Parathyroid adenoma (tissue), 2 donors: ENCODE results near the gene PLCE1.

Experiments
- H2AFZ ChIP-seq: fragments of 300-600 bp; sonication (generic); one replicate; pipeline ENCODE4 v1.7.0; 2017; ENCODE audit warnings: antibody characterized with exemption, mild to moderate bottlenecking
- H3K27ac ChIP-seq: fragments of 300-600 bp; sonication (generic); one replicate; pipeline ENCODE4 v1.7.0; 2017
- H3K27me3 ChIP-seq: fragments of 300-600 bp; sonication (generic); one replicate; pipeline ENCODE4 v1.7.0; 2017; ENCODE audit warnings: low read length; ENCODE audit not compliant: control insufficient read depth, insufficient read depth
- H3K36me3 ChIP-seq: fragments of 300-600 bp; sonication (generic); one replicate; pipeline ENCODE4 v1.7.0; 2017; ENCODE audit warnings: low read length; ENCODE audit not compliant: control insufficient read depth, insufficient read depth
- H3K4me1 ChIP-seq: fragments of 300-600 bp; sonication (generic); one replicate; pipeline ENCODE4 v1.7.0; 2017; ENCODE audit warnings: control low read depth
- H3K4me2 ChIP-seq: fragments of 300-600 bp; sonication (generic); one replicate; pipeline ENCODE4 v1.7.0; 2017; ENCODE audit warnings: low read length
- H3K4me3 ChIP-seq: fragments of 300-600 bp; sonication (generic); one replicate; pipeline ENCODE4 v1.7.0; 2017; ENCODE audit warnings: low read depth, low read length
- H3K79me2 ChIP-seq: fragments of 300-600 bp; sonication (generic); one replicate; pipeline ENCODE4 v1.7.0; 2017; ENCODE audit warnings: control low read depth
- H3K9ac ChIP-seq: fragments of 300-600 bp; sonication (generic); one replicate; pipeline ENCODE4 v1.7.0; 2017; ENCODE audit warnings: mild to moderate bottlenecking
- H3K9me3 ChIP-seq: fragments of 300-600 bp; sonication (generic); one replicate; pipeline ENCODE4 v1.7.0; 2017; ENCODE audit warnings: low read length; ENCODE audit not compliant: control insufficient read depth
- CTCF ChIP-seq: fragments of 300-600 bp; sonication (generic); IDR thresholded peaks from one replicate; pipeline ENCODE4 v1.7.0; 2017; ENCODE audit warnings: antibody characterized with exemption, mild to moderate bottlenecking
- donor health status: primary hyperparathyroidism.

The PLCE1 gene

GRCh38 chr10:93992400-93993030, 1.2 kb upstream of the PLCE1 start:
- no peak for TF ChIP-seq CTCF
- H3K27me3 ChIP-seq = no peaks in the 10 kb centered on the region

GRCh38 chr10:93993414-93993781, 333 bp upstream of the PLCE1 start:
- Histone ChIP-seq H3K36me3 (no peaks in the 10 kb centered on the region), H2AFZ (peak overlapping the region; percentile 88), H3K27me3 (no peaks in the 10 kb centered on the region), H3K27ac (no peak overlapping the region), H3K9me3 (peaks cover 3% of the 10 kb centered on the region), H3K79me2 (no peaks in the 10 kb centered on the region), H3K4me1 (no peaks in the 10 kb centered on the region), H3K4me2 (peak overlapping the region; percentile 63), H3K4me3 (no peak overlapping the region), H3K9ac (no peak overlapping the region)
- no peak for TF ChIP-seq CTCF

More at GRCh38 chr10:93992400-93993030, 1.2 kb upstream of the PLCE1 start:
- no peak overlapping the region for H3K4me2 ChIP-seq
- no peaks in the 10 kb centered on the region for H3K79me2 ChIP-seq
- H3K9me3 ChIP-seq = peaks cover under 1% of the 10 kb centered on the region
- H3K36me3 ChIP-seq = no peaks in the 10 kb centered on the region
- no peak overlapping the region for H3K4me3 ChIP-seq
- H3K27ac ChIP-seq = no peak overlapping the region
- no peak overlapping the region for H3K9ac ChIP-seq
- H3K4me1 ChIP-seq = no peaks in the 10 kb centered on the region
- H2AFZ ChIP-seq = peak overlapping the region; percentile 30

GRCh38 chr10:93994438-93994801, 689 bp downstream of the PLCE1 start:
- Histone ChIP-seq H3K36me3 (no peaks in the 10 kb centered on the region), H3K27ac (no peak overlapping the region), H2AFZ (peak overlapping the region; percentile 78), H3K79me2 (no peaks in the 10 kb centered on the region), H3K4me1 (no peaks in the 10 kb centered on the region), H3K9ac (no peak overlapping the region), H3K4me3 (peak overlapping the region; percentile 36), H3K27me3 (no peaks in the 10 kb centered on the region), H3K9me3 (peaks cover 3% of the 10 kb centered on the region), H3K4me2 (peak overlapping the region; percentile 77)
- TF ChIP-seq CTCF = no peak

- no peak for TF ChIP-seq CTCF
- Histone ChIP-seq H3K27me3 (no peaks in the 10 kb centered on the region), H3K36me3 (no peaks in the 10 kb centered on the region), H3K27ac (no peak overlapping the region), H3K4me2 (no peak overlapping the region), H2AFZ (no peak overlapping the region), H3K79me2 (no peaks in the 10 kb centered on the region), H3K4me3 (no peak overlapping the region), H3K9ac (no peak overlapping the region), H3K9me3 (peaks cover 3% of the 10 kb centered on the region), H3K4me1 (no peaks in the 10 kb centered on the region)
Measured at GRCh38 chr10:93995182-93995581, 1.5 kb downstream of the PLCE1 start.

GRCh38 chr10:93995598-93996271, 2.0 kb downstream of the PLCE1 start:
- H3K27ac ChIP-seq = no peak overlapping the region
- H2AFZ ChIP-seq = no peak overlapping the region
- H3K27me3 ChIP-seq = no peaks in the 10 kb centered on the region
- peaks cover 3% of the 10 kb centered on the region for H3K9me3 ChIP-seq
- H3K4me1 ChIP-seq = no peaks in the 10 kb centered on the region
- H3K4me2 ChIP-seq = no peak overlapping the region
- H3K36me3 ChIP-seq = no peaks in the 10 kb centered on the region
- no peak overlapping the region for H3K9ac ChIP-seq
- no peak for TF ChIP-seq CTCF
- no peak overlapping the region for H3K4me3 ChIP-seq
- H3K79me2 ChIP-seq = no peaks in the 10 kb centered on the region
